Heart left ventricle (tissue), 16 donors: ENCODE results near the gene HSD11B1L. TPM values are rescaled to one million over a fixed set of nuclear protein-coding genes. Genes with fewer than 3 reads are reported as not detected.

ENCODE experiments used
- ATAC-seq, 4 donors: fragments of 200-7000 bp; cut with Tn5 transposase; one replicate each; pipeline ENCODE4 v1.9.1; 2020 to 2022; ENCODE audit warnings: moderate library complexity in 4 of 4, mild to moderate bottlenecking in 3 of 4, moderate number of reproducible peaks in 1 of 4
- DNase-seq, 5 donors: peaks; one replicate each; pipeline ENCODE4 v3.0.0-alpha.2; 2020
- H3K27ac ChIP-seq, 12 donors: fragments of 200-600 bp; sonication (generic) in 4 of 12; one replicate each; pipeline versions ENCODE4 v1.5.0 to v1.8.0; 2016 to 2022; ENCODE audit warnings: mild to moderate bottlenecking in 2 of 12
- H3K27me3 ChIP-seq, 9 donors: fragments of 200-600 bp; sonication (generic) in 2 of 9; one replicate each; pipeline versions ENCODE4 v1.5.1 to v1.8.0; 2016 to 2022; ENCODE audit warnings: mild to moderate bottlenecking in 3 of 9
- H3K36me3 ChIP-seq, 9 donors: fragments of 200-600 bp; sonication (generic) in 2 of 9; one replicate each; pipeline versions ENCODE4 v1.5.0 to v1.8.0; 2018 to 2022; ENCODE audit warnings: mild to moderate bottlenecking in 2 of 9
- H3K4me1 ChIP-seq, 12 donors: fragments of 200-600 bp; sonication (generic) in 4 of 12; one replicate each; pipeline versions ENCODE4 v1.5.0 to v1.8.0; 2016 to 2022; ENCODE audit warnings: mild to moderate bottlenecking in 3 of 12
- H3K4me3 ChIP-seq, 12 donors: fragments of 200-600 bp; sonication (generic) in 4 of 12; one replicate each; pipeline versions ENCODE4 v1.5.0 to v1.8.0; 2017 to 2022; ENCODE audit warnings: mild to moderate bottlenecking in 9 of 12, moderate library complexity in 4 of 12
- H3K9me3 ChIP-seq, 12 donors: fragments of 200-600 bp; sonication (generic) in 4 of 12; one replicate each; pipeline versions ENCODE4 v1.5.0 to v1.8.0; 2016 to 2022; ENCODE audit warnings: mild to moderate bottlenecking in 1 of 12
- CTCF ChIP-seq, 12 donors: fragments of 200-600 bp; sonication (generic) in 4 of 12; IDR thresholded peaks; one replicate each; pipeline versions ENCODE4 v1.5.0 to v1.8.0; 2018 to 2022; ENCODE audit warnings: antibody characterized with exemption in 12 of 12, mild to moderate bottlenecking in 5 of 12
- POLR2A ChIP-seq, 2 donors: fragments of 450-650 bp; IDR thresholded peaks; one replicate each; pipeline ENCODE4 v1.6.1; 2017; ENCODE audit warnings: antibody characterized with exemption in 2 of 2, mild to moderate bottlenecking in 2 of 2, moderate library complexity in 2 of 2
- WGBS, 4 donors: extraction: QIAGEN DNeasy Blood & Tissue Kit in 2 of 4; methylation state at CpG; one replicate each; pipeline versions ENCODE4 v1.1.5 to v1.1.7; 2013 to 2018; 5-methylcytosine and 5-hydroxymethylcytosine counted together
- intact Hi-C, 10 donors: fragments of 100-400 bp; cut with DNase I; formaldehyde crosslinking; loops; one replicate each; pipeline versions ENCODE4 v1.11.1 to v1.14.2; 2022
- polyA plus RNA-seq, 2 donors: library from polyadenylated mRNA; stranded (reverse); fragments of 200-250 nt; gene quantifications; one replicate each; pipeline ENCODE4 v1.2.3, GENCODE V29; 2013
- total RNA-seq, 9 donors: library from RNA; depleted of rRNA in 2 of 9; stranded (reverse); fragments of >200 nt in 2 of 9; fragmentation: NEBNext Ultra II Directional in 3 of 9; extraction: Animal tissue kit (Norgen Biotek cat#: 25700) in 3 of 9; gene quantifications; one replicate each; pipeline versions ENCODE4 v1.1.0 to v1.2.4, GENCODE V29; 2016 to 2023
- donor health status: ischemic (EF 13 %, LVEDD 7.1; RV severe dilation, severe dysfunction).
- donor health status: healthy with polysubstance abuse.
- donor health status: DM: no; HTN: yes; CAD: no.
- donor health status: DM: no; HTN: no; CAD: no.
- donor health status: ischemic (EF 25% LVEDD 6.9; RV normal size, moderate dysfunction).
- donor health status: ischemic (EF 25% LVEDD 5.7; RV mildly dilated, moderate dysfunction).
- donor health status: healthy.
- donor health status: DM: yes; HTN: yes; CAD: no.
- donor health status: ischemic (EF 35%, LVEDD 5.7; RV mildly dilated, moderate dysfunction).
- donor health status: nonischemic (EF 11% LVEDD 7.7; RV severe dilation, severe dysfunction).
- donor health status: DM: yes; HTN: yes; CAD: no.
- donor health status: PGD.
- donor health status: ischemic (EF 29% LVEDD 5.4; RV normal size, mild dysfunction).
- donor health status: nonischemic (EF 23%, LVEDD 6.1; RV moderate dilation, normal function).

HSD11B1L gene
- total and polyA plus RNA-seq, 11 donors = 3.7 to 14.4 (median 5.2) TPM

GRCh38 chr19:5646703-5647102, 34.1 kb upstream of the HSD11B1L start:
- WGBS, 4 donors = 91 to 92% (median 91%) methylated on average over 4 of the region's 4 CpGs
- Histone ChIP-seq H3K27ac (no peak overlapping the region), H3K27me3 (no peaks in the 10 kb centered on the region), H3K9me3 (no peaks in the 10 kb centered on the region), H3K4me1 (no peaks in the 10 kb centered on the region), H3K4me3 (no peak overlapping the region), H3K36me3 (peaks cover 4 to 93% (median 91%) of the 10 kb centered on the region in 9 donors)
- intact Hi-C loops = no loop called here
- DNase-seq (no peak), ATAC-seq (no peak)
- TF ChIP-seq CTCF (IDR thresholded peaks at IDR 0.05) (no peak), POLR2A (IDR thresholded peaks at IDR 0.05) (no peak)

GRCh38 chr19:5648464-5648863, 32.4 kb upstream of the HSD11B1L start:
- H3K4me1 ChIP-seq = no peaks in the 10 kb centered on the region
- TF ChIP-seq POLR2A (IDR thresholded peaks at IDR 0.05) (no peak), CTCF (IDR thresholded peaks at IDR 0.05) (no peak)
- no peak overlapping the region for H3K27ac ChIP-seq
- H3K27me3 ChIP-seq = no peaks in the 10 kb centered on the region
- DNase-seq (no peak), ATAC-seq (no peak)
- H3K4me3 ChIP-seq = no peak overlapping the region
- 80 to 89% (median 88%) methylated on average over 9 to 11 of the region's 11 CpGs for WGBS, 4 donors
- peaks cover 8 to 93% (median 92%) of the 10 kb centered on the region in 9 donors for H3K36me3 ChIP-seq
- no peaks in the 10 kb centered on the region for H3K9me3 ChIP-seq
- intact Hi-C loops = no loop called here

DNA sequence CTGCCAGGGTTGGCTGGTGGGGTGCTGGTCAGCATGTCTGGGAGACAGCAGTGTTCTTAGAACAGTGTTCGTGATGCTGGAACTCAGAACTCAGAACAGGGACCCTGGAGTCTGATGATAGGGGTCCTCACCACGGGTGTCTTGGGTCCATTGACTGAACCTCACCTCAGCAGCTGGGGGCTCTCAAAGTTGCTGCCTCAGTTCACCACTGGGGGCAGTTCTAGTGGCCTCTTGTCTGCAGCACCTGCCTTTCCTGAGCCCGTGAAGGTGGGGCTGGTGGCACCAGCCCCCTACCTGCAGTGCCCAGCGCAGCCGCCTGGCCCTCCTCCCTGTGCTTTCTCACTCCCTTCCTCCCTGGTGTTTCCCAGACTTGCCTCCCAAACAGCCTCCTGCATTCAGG, 29.5 kb upstream of the HSD11B1L start:
- no peak overlapping the region for H3K27ac ChIP-seq
- intact Hi-C loops = no loop called here
- TF ChIP-seq POLR2A (IDR thresholded peaks at IDR 0.05) = no peak
- no peak for TF ChIP-seq CTCF (IDR thresholded peaks at IDR 0.05)
- H3K27me3 ChIP-seq = no peaks in the 10 kb centered on the region
- DNase-seq (no peak), ATAC-seq (no peak)
- H3K4me3 ChIP-seq = no peak overlapping the region
- peaks cover 8 to 93% (median 92%) of the 10 kb centered on the region in 9 donors for H3K36me3 ChIP-seq
- H3K4me1 ChIP-seq = no peaks in the 10 kb centered on the region
- WGBS, 4 donors = 90 to 97% (median 94%) methylated on average over 2 to 5 of the region's 5 CpGs
- H3K9me3 ChIP-seq = no peaks in the 10 kb centered on the region

- TF ChIP-seq POLR2A (IDR thresholded peaks at IDR 0.05) (no peak), CTCF (IDR thresholded peaks at IDR 0.05) (no peak)
- Histone ChIP-seq H3K9me3 (no peaks in the 10 kb centered on the region), H3K27ac (no peak overlapping the region), H3K4me3 (no peak overlapping the region), H3K27me3 (no peaks in the 10 kb centered on the region), H3K36me3 (peaks cover 8 to 93% (median 92%) of the 10 kb centered on the region in 9 donors), H3K4me1 (no peaks in the 10 kb centered on the region)
- DNase-seq = no peak
- WGBS, 4 donors = 85 to 91% (median 89%) methylated on average over 10 of the region's 10 CpGs
- ATAC-seq = no peak
- intact Hi-C loops = no loop called here
These were observed 28.6 kb upstream of the HSD11B1L start for GRCh38 chr19:5652261-5652660.
